Fibroblast of lung (primary cell): Measurements from ENCODE around the gene HNRNPF. TPM values are rescaled to one million over a fixed set of nuclear protein-coding genes. Genes with fewer than 3 reads are reported as not detected.

Experiments used
- DNase-seq, 2 donors: peaks; one replicate each; pipeline versions ENCODE4 v3.0.0 to v3.0.0-alpha.2; 2010; ENCODE audit warnings: low read depth in 2 of 2
- H2AFZ ChIP-seq: 2 replicates; pipeline ENCODE4 v1.5.1; 2012; ENCODE audit warnings: low read length, control low read depth, inconsistent platforms
- H3K27ac ChIP-seq: 2 replicates; pipeline ENCODE4 v1.5.1; 2011; ENCODE audit warnings: low read length, control low read depth; ENCODE audit not compliant: insufficient read depth
- H3K27me3 ChIP-seq: 2 replicates; pipeline ENCODE4 v1.5.1; 2011; ENCODE audit warnings: mild to moderate bottlenecking, low read length; ENCODE audit not compliant: control insufficient read depth, insufficient read depth
- H3K36me3 ChIP-seq: 2 replicates; pipeline ENCODE4 v1.5.1; 2011; ENCODE audit warnings: low read length; ENCODE audit not compliant: control insufficient read depth, insufficient read depth
- H3K4me1 ChIP-seq: 2 replicates; pipeline ENCODE4 v1.5.1; 2011; ENCODE audit warnings: low read length; ENCODE audit not compliant: control insufficient read depth, insufficient read depth; ENCODE audit errors: extremely low read depth
- H3K4me2 ChIP-seq: 2 replicates; pipeline ENCODE4 v1.5.1; 2011; ENCODE audit warnings: low read length, control low read depth; ENCODE audit not compliant: insufficient read depth; ENCODE audit errors: extremely low read depth
- H3K4me3 ChIP-seq, 4 experiments: fragments of 200-600 bp in 1 of 4; sonication (generic) in 1 of 4; replicated peaks in 1 of 4; 2 replicates each; pipeline ENCODE4 v1.5.1; 2011 to 2016; ENCODE audit warnings: low read length in 4 of 4, low read depth in 3 of 4, mild to moderate bottlenecking in 3 of 4, control low read depth in 2 of 4, inconsistent platforms in 1 of 4, mixed read lengths in 1 of 4; ENCODE audit not compliant: insufficient read depth in 1 of 4; ENCODE audit errors: control extremely low read depth in 1 of 4
- H3K79me2 ChIP-seq: 2 replicates; pipeline ENCODE4 v1.5.1; 2012; ENCODE audit warnings: mild to moderate bottlenecking, low read length, inconsistent platforms; ENCODE audit not compliant: control insufficient read depth, insufficient read depth
- H3K9ac ChIP-seq: 2 replicates; pipeline ENCODE4 v1.5.1; 2011; ENCODE audit warnings: mild to moderate bottlenecking, low read length, control low read depth; ENCODE audit not compliant: insufficient read depth
- H3K9me3 ChIP-seq: 2 replicates; pipeline ENCODE4 v1.5.1; 2012; ENCODE audit warnings: low read depth, low read length; ENCODE audit not compliant: control insufficient read depth, insufficient read depth
- H4K20me1 ChIP-seq: 2 replicates; pipeline ENCODE4 v1.5.1; 2011; ENCODE audit warnings: low read length; ENCODE audit not compliant: control insufficient read depth, insufficient read depth; ENCODE audit errors: extremely low read depth
- CTCF ChIP-seq, 2 donors: IDR thresholded peaks in 1 of 2; conservative IDR thresholded peaks in 1 of 2; 1 replicate in 1 of 2; 2 replicates in 1 of 2; pipeline ENCODE4 v1.5.1; 2011 to 2012; ENCODE audit warnings: low read length in 2 of 2, control low read depth in 1 of 2, inconsistent platforms in 1 of 2, low read depth in 1 of 2, mild to moderate bottlenecking in 1 of 2
- EZH2 ChIP-seq: IDR thresholded peaks from 2 replicates; pipeline ENCODE4 v1.5.1; 2012; ENCODE audit warnings: low read length, control low read depth, mild to moderate bottlenecking; ENCODE audit errors: missing control alignments
- polyA plus RNA-seq, 2 donors: library from polyadenylated mRNA; depleted of rRNA in 1 of 2; stranded (reverse) in 1 of 2; unstranded in 1 of 2; fragments of >200 nt; gene quantifications; 2 replicates each; pipeline ENCODE4 v1.2.1, GENCODE V29; 2011 to 2012; ENCODE audit warnings: missing spikeins in 1 of 2
- total RNA-seq: library from RNA; depleted of rRNA; stranded (reverse); fragments of >200 nt; gene quantifications from 2 replicates; pipeline ENCODE4 v1.2.1, GENCODE V29; 2014

The HNRNPF gene
- total and polyA plus RNA-seq, 2 donors (not counting 1 experiment from before 2014, with no cell fraction given): 203 to 217 TPM

- DNase-seq: peak in 1 of 2 donors; percentile 61
- Histone ChIP-seq H2AFZ (no peak overlapping the region), H3K4me3 (no peak overlapping the region), H3K79me2 (no peaks in the 10 kb centered on the region), H3K27me3 (peaks cover 9% of the 10 kb centered on the region), H3K9me3 (no peaks in the 10 kb centered on the region), H3K4me1 (no peaks in the 10 kb centered on the region), H3K27ac (no peak overlapping the region), H3K4me2 (no peak overlapping the region), H3K36me3 (no peaks in the 10 kb centered on the region), H4K20me1 (no peaks in the 10 kb centered on the region), H3K9ac (no peak overlapping the region)
- TF ChIP-seq EZH2 (no peak), CTCF (conservative IDR thresholded peaks at IDR 0.05 in 1 of 2, IDR thresholded peaks at IDR 0.05 in 1 of 2; ENCODE audit: low read depth in 1 of 2, low read length in 2 of 2) (no peak)
Observed at GRCh38 chr10:43353495-43354329, 55.3 kb downstream of the HNRNPF start.

GRCh38 chr10:43352951-43353350, 56.0 kb downstream of the HNRNPF start:
- Histone ChIP-seq H3K27me3 (peaks cover 9% of the 10 kb centered on the region), H3K36me3 (no peaks in the 10 kb centered on the region), H3K27ac (no peak overlapping the region), H3K4me2 (no peak overlapping the region), H2AFZ (no peak overlapping the region), H4K20me1 (no peaks in the 10 kb centered on the region), H3K9ac (no peak overlapping the region), H3K9me3 (no peaks in the 10 kb centered on the region), H3K4me1 (no peaks in the 10 kb centered on the region), H3K4me3 (no peak overlapping the region), H3K79me2 (no peaks in the 10 kb centered on the region)
- no peak for DNase-seq
- TF ChIP-seq EZH2 (no peak), CTCF (conservative IDR thresholded peaks at IDR 0.05 in 1 of 2, IDR thresholded peaks at IDR 0.05 in 1 of 2; ENCODE audit: low read depth in 1 of 2, low read length in 2 of 2) (no peak)

- Histone ChIP-seq H3K4me1 (no peaks in the 10 kb centered on the region), H2AFZ (no peak overlapping the region), H3K4me2 (no peak overlapping the region), H3K79me2 (no peaks in the 10 kb centered on the region), H3K27ac (no peak overlapping the region), H4K20me1 (no peaks in the 10 kb centered on the region), H3K27me3 (peaks cover 9% of the 10 kb centered on the region), H3K9me3 (no peaks in the 10 kb centered on the region), H3K4me3 (no peak overlapping the region), H3K9ac (no peak overlapping the region), H3K36me3 (no peaks in the 10 kb centered on the region)
- DNase-seq: no peak
- TF ChIP-seq CTCF (conservative IDR thresholded peaks at IDR 0.05 in 1 of 2, IDR thresholded peaks at IDR 0.05 in 1 of 2; ENCODE audit: low read depth in 1 of 2, low read length in 2 of 2) (no peak), EZH2 (no peak)
Observed at GRCh38 chr10:43351301-43351700, 57.7 kb downstream of the HNRNPF start.
